Esophagus muscularis mucosa (tissue), 4 donors: Measurements from ENCODE around the gene HERPUD1. TPM values are rescaled to one million over a fixed set of nuclear protein-coding genes. Genes with fewer than 3 reads are reported as not detected.
"Not testable (repeated sequence)": the region's sequence is repeated elsewhere in the genome, so short reads cannot be mapped to it uniquely, and the experiment has no call there.

ENCODE experiments used
- DNase-seq: peaks from one replicate; pipeline ENCODE4 v3.0.0-alpha.2; 2017; ENCODE audit errors: extremely low spot score
- H3K27ac ChIP-seq, 4 donors: fragments of 200-600 bp; sonication (generic); replicated peaks in 1 of 4; 1 replicate in 3 of 4; 2 replicates in 1 of 4; pipeline ENCODE4 v1.5.1; 2016 to 2019; ENCODE audit warnings: mild to moderate bottlenecking in 1 of 4
- H3K27me3 ChIP-seq, 4 donors: fragments of 200-600 bp; sonication (generic); one replicate each; pipeline versions ENCODE4 v1.5.1 to v1.6.0; 2016 to 2019
- H3K36me3 ChIP-seq, 4 donors: fragments of 200-600 bp; sonication (generic); one replicate each; pipeline ENCODE4 v1.5.1; 2016 to 2019
- H3K4me1 ChIP-seq, 4 donors: fragments of 200-600 bp; sonication (generic); one replicate each; pipeline ENCODE4 v1.5.1; 2016 to 2019
- H3K4me3 ChIP-seq, 4 donors: fragments of 200-600 bp; sonication (generic); 1 replicate in 2 of 4; 2 replicates in 2 of 4; pipeline ENCODE4 v1.5.1; 2016 to 2019; ENCODE audit warnings: mild to moderate bottlenecking in 4 of 4, moderate library complexity in 1 of 4
- H3K9me3 ChIP-seq, 4 donors: fragments of 200-600 bp; sonication (generic); 1 replicate in 3 of 4; 2 replicates in 1 of 4; pipeline ENCODE4 v1.5.1; 2016 to 2019
- EP300 ChIP-seq: sonication (generic); formaldehyde crosslinking; IDR thresholded peaks from one replicate; pipeline ENCODE4 v1.6.1; 2017; ENCODE audit warnings: antibody characterized with exemption
- POLR2A ChIP-seq: fragments of 450-650 bp; IDR thresholded peaks from one replicate; pipeline ENCODE4 v1.6.1; 2017; ENCODE audit warnings: antibody characterized with exemption, moderate library complexity, mild to moderate bottlenecking, low read depth
- POLR2AphosphoS5 ChIP-seq, 2 donors: sonication (generic); formaldehyde crosslinking; IDR thresholded peaks; one replicate each; pipeline ENCODE4 v1.6.1; 2017; ENCODE audit warnings: antibody characterized with exemption in 2 of 2
- WGBS: methylation state at CpG from one replicate; pipeline ENCODE4 v1.1.5; 2018; 5-methylcytosine and 5-hydroxymethylcytosine counted together
- intact Hi-C: fragments of 100-400 bp; cut with DNase I; formaldehyde crosslinking; loops from one replicate; pipeline ENCODE4 v1.15.1; 2023
- total RNA-seq, 4 donors: library from RNA; depleted of rRNA; stranded (reverse); fragments of >200 nt; gene quantifications; one replicate each; pipeline versions ENCODE4 v1.1.0 to v1.2.1, GENCODE V29; 2016
- TF ChIP-seq, protein P1 (sequence below), 3 experiments: fragments of 200-600 bp in 2 of 3; fragments of 450-650 bp in 1 of 3; sonication (generic) in 2 of 3; IDR thresholded peaks; one replicate each; pipeline ENCODE4 v1.5.1; 2017 to 2019; ENCODE audit warnings: antibody characterized with exemption in 3 of 3, mild to moderate bottlenecking in 2 of 3, moderate library complexity in 1 of 3

Gene HERPUD1
- total RNA-seq, 4 donors from 2014 or later = 64.0 to 99.7 (median 71.5) TPM

GRCh38 chr16:56971768-56972043 lies 39.8 kb downstream of the HERPUD1 start:
- peaks cover 0 to 7% (median 0%) of the 10 kb centered on the region in 4 donors for H3K4me1 ChIP-seq
- no peaks in the 10 kb centered on the region for H3K9me3 ChIP-seq
- H3K36me3 ChIP-seq = no peaks in the 10 kb centered on the region
- DNase-seq = no peak
- TF ChIP-seq POLR2A (no peak), POLR2AphosphoS5 (IDR thresholded peaks at IDR 0.05) (no peak)
- TF ChIP-seq, protein P1, sequence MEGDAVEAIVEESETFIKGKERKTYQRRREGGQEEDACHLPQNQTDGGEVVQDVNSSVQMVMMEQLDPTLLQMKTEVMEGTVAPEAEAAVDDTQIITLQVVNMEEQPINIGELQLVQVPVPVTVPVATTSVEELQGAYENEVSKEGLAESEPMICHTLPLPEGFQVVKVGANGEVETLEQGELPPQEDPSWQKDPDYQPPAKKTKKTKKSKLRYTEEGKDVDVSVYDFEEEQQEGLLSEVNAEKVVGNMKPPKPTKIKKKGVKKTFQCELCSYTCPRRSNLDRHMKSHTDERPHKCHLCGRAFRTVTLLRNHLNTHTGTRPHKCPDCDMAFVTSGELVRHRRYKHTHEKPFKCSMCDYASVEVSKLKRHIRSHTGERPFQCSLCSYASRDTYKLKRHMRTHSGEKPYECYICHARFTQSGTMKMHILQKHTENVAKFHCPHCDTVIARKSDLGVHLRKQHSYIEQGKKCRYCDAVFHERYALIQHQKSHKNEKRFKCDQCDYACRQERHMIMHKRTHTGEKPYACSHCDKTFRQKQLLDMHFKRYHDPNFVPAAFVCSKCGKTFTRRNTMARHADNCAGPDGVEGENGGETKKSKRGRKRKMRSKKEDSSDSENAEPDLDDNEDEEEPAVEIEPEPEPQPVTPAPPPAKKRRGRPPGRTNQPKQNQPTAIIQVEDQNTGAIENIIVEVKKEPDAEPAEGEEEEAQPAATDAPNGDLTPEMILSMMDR (IDR thresholded peaks at IDR 0.05) = no peak
- WGBS = 78% methylated on average over 3 of the region's 3 CpGs
- no peak overlapping the region for H3K4me3 ChIP-seq
- no peak overlapping the region for H3K27ac ChIP-seq
- no peaks in the 10 kb centered on the region for H3K27me3 ChIP-seq
- intact Hi-C loops = no loop called here

DNA sequence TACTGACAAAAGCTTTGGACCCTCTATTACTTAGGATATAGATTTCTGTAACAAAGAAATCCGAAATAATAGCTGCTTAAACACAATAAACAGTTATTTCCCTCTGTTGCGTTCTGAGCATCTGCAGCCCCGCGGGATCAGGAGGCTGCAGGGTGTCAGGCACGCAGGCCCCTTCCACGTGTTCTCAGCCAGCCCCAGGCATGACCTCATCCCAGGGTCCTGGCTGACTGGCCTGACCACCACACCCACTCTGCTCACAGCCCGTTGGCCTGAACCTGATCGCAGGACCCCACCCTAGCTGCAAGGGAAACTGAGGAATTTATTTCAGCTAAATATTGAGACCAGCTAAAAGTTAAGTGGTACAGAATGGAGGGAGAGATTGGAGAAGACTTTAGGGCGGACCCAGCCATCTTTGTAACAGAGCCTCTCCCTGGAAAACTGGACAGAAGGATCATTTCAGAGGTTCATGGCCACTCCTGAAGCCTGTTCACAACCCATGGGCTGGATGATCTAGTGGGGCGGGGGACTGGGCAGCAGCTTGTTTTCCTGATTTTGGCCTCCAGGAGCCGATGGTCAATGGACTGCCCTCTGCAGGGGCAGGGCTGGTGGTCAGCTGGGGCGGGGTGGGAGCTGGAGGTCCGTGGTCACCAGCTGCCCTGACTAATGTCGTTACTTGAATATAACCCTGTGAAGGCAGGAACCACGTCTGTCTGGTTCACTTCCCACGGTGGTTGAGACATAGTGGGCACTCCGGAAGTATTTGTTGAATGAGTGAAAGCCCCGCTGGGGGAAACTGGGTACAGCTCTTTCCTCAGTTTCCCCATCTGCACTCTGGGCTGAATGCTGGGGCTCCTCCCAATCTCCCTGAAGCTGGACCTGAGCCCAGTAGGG lies 40.7 kb downstream of the HERPUD1 start:
- H3K27me3 ChIP-seq = no peaks in the 10 kb centered on the region
- H3K9me3 ChIP-seq = no peaks in the 10 kb centered on the region
- H3K4me3 ChIP-seq = no peak overlapping the region
- peaks cover 0 to 7% (median 0%) of the 10 kb centered on the region in 4 donors for H3K4me1 ChIP-seq
- WGBS = 85% methylated on average over 17 of the region's 18 CpGs
- no peaks in the 10 kb centered on the region for H3K36me3 ChIP-seq
- no peak for DNase-seq
- TF ChIP-seq EP300 (no peak), POLR2AphosphoS5 (IDR thresholded peaks at IDR 0.05) (no peak)
- no peak overlapping the region for H3K27ac ChIP-seq
- intact Hi-C loops = no loop called here

- Histone ChIP-seq H3K4me1 (peaks cover 0 to 7% (median 0%) of the 10 kb centered on the region in 4 donors), H3K36me3 (no peaks in the 10 kb centered on the region), H3K27ac (no peak overlapping the region), H3K4me3 (no peak overlapping the region), H3K9me3 (no peaks in the 10 kb centered on the region), H3K27me3 (no peaks in the 10 kb centered on the region)
- intact Hi-C loops = no loop called here
- TF ChIP-seq EP300 = no peak
- no peak for TF ChIP-seq POLR2AphosphoS5 (IDR thresholded peaks at IDR 0.05)
- TF ChIP-seq, protein P1 (IDR thresholded peaks at IDR 0.05) = no peak
- TF ChIP-seq POLR2A = no peak
- DNase-seq = no peak
- 91% methylated on average over 9 of the region's 9 CpGs for WGBS
These were observed 41.4 kb downstream of the HERPUD1 start for GRCh38 chr16:56973294-56973689.

DNA sequence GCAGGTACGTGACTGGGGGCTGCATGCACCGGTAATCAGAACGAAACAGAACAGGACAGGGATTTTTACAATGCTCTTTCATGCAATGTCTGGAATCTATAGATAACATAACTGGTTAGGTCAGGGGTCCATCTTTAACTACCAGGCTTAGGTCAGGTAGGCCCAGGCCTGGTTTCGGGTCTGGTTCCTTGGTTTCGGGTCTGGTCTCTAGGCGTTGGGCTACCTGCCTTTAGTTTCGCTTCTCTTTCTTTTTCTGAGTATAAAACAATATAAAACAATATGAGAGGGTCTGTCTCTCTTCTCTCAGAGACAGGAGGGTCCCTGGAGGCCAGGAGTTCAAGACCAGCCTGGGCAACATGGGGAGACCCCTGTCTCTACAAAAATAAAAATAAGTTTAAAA lies 42.0 kb downstream of the HERPUD1 start:
- H3K27ac ChIP-seq, H3K4me3 ChIP-seq, DNase-seq, H3K4me1 ChIP-seq, H3K36me3 ChIP-seq, H3K9me3 ChIP-seq, H3K27me3 ChIP-seq, intact Hi-C loops: not testable (repeated sequence)
- WGBS = 86% methylated on average over 7 of the region's 7 CpGs

DNA sequence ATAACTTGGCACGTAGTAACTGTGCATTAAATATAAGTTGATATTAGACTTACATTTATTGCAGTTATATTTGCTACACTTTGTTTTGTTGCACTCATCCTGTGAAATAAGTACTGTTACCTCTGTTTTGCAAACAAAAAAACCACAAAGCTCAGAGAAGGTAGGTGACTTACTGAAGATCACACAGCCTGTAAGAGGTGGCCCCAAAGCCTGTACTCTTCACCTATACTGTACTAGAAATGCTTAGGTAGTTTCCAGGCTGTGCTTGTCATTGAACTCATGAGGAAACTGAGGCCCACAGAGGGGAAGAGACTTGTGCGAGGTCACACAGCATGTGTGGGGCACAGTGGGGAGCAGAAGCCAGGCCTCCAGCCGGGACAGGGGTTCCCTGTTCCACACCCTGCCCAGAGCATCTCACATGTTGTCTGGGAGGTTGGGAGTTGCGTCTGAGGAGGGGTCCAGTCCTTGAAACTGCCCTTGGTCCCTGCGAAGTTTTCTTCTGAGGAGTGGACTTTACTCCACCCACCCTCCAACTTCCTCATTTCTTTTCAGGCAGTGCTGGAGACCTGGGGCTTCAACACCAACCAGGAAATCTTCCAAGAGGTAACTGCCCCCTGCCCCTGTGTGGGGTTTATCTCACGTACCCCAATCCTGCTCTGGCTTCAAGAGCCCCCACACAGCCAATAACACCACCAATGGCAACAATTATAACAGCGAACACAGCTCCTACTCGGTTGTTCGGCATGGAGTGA lies 42.8 kb downstream of the HERPUD1 start:
- intact Hi-C loops = no loop called here
- 87% methylated on average over 9 of the region's 9 CpGs for WGBS
- H3K27ac ChIP-seq = no peak overlapping the region
- no peak for DNase-seq
- H3K36me3 ChIP-seq = no peaks in the 10 kb centered on the region
- H3K4me3 ChIP-seq = no peak overlapping the region
- H3K4me1 ChIP-seq = peaks cover 0 to 7% (median 0%) of the 10 kb centered on the region in 4 donors
- H3K9me3 ChIP-seq = no peaks in the 10 kb centered on the region
- no peaks in the 10 kb centered on the region for H3K27me3 ChIP-seq
- TF ChIP-seq, protein P1 (IDR thresholded peaks at IDR 0.05) = no peak
- TF ChIP-seq POLR2A (no peak), EP300 (no peak), POLR2AphosphoS5 (IDR thresholded peaks at IDR 0.05) (no peak)
